Activated CD8-positive, alpha-beta T cell treated with anti-CD3 and anti-CD28 coated beads, Interleukin-2, amount 10 ng/mL, durations not matched to agents 7 days and 5 days (primary cell): ENCODE results near the gene HPS1. TPM values are rescaled to one million over a fixed set of nuclear protein-coding genes. Genes with fewer than 3 reads are reported as not detected.
A peak's percentile ranks its signal among the peaks of the same experiment; 100 is the strongest.

ENCODE experiments used
- ATAC-seq: fragments of 150-1000 bp; cut with Tn5 transposase; one replicate; pipeline ENCODE4 v1.10.0; 2021; ENCODE audit warnings: moderate library complexity
- CTCF ChIA-PET: fragments of 350-600 bp; sonication (Branson Sonifier 250); formaldehyde crosslinking; loops from one replicate; lab custom pipeline; 2021; ENCODE audit warnings: antibody characterized with exemption; lab: Charles Lee
- POLR2A ChIA-PET: fragments of 350-600 bp; sonication (Branson Sonifier 250); formaldehyde crosslinking; loops from one replicate; lab custom pipeline; 2021; ENCODE audit warnings: antibody characterized with exemption; lab: Charles Lee
- DNase-seq: peaks from one replicate; pipeline ENCODE4 v3.0.0-alpha.2; 2020
- H3K27ac Mint-ChIP-seq: one replicate; pipeline ENCODE4 v1.8.0; 2021; ENCODE audit warnings: mild to moderate bottlenecking, mixed read lengths
- H3K27me3 Mint-ChIP-seq: one replicate; pipeline ENCODE4 v1.8.0; 2021; ENCODE audit warnings: low read depth, mixed read lengths
- H3K36me3 Mint-ChIP-seq: one replicate; pipeline ENCODE4 v1.8.0; 2021; ENCODE audit warnings: low read depth, mixed read lengths
- H3K4me1 Mint-ChIP-seq: one replicate; pipeline ENCODE4 v1.8.0; 2021; ENCODE audit warnings: low read depth, mixed read lengths
- H3K4me3 Mint-ChIP-seq: one replicate; pipeline ENCODE4 v1.8.0; 2021; ENCODE audit warnings: mild to moderate bottlenecking, mixed read lengths
- H3K9me3 Mint-ChIP-seq: one replicate; pipeline ENCODE4 v1.8.0; 2022; ENCODE audit warnings: mixed read lengths; ENCODE audit not compliant: insufficient read depth
- total RNA-seq, 2 experiments: library from RNA; stranded (reverse); gene quantifications; one replicate each; pipeline ENCODE4 v1.2.3, GENCODE V29; 2021

The HPS1 gene
- total RNA-seq, 2 experiments from 2014 or later: 85.2 to 91.9 TPM

GRCh38 chr10:98427011-98427515 lies 19.7 kb downstream of the HPS1 start:
- no peak overlapping the region for H3K27ac Mint-ChIP-seq
- ATAC-seq (no peak), DNase-seq (no peak)
- H3K9me3 Mint-ChIP-seq: no peaks in the 10 kb centered on the region
- POLR2A ChIA-PET: no interaction called here
- H3K4me3 Mint-ChIP-seq: no peak overlapping the region
- CTCF ChIA-PET: interaction anchor here (1.2 kb wide), 1 partner anchor 25 kb away, joined by 4 read pairs; no protein-coding TSS in a partner anchor
- peaks cover 26% of the 10 kb centered on the region for H3K36me3 Mint-ChIP-seq
- H3K27me3 Mint-ChIP-seq: no peaks in the 10 kb centered on the region
- H3K4me1 Mint-ChIP-seq: no peaks in the 10 kb centered on the region

DNA sequence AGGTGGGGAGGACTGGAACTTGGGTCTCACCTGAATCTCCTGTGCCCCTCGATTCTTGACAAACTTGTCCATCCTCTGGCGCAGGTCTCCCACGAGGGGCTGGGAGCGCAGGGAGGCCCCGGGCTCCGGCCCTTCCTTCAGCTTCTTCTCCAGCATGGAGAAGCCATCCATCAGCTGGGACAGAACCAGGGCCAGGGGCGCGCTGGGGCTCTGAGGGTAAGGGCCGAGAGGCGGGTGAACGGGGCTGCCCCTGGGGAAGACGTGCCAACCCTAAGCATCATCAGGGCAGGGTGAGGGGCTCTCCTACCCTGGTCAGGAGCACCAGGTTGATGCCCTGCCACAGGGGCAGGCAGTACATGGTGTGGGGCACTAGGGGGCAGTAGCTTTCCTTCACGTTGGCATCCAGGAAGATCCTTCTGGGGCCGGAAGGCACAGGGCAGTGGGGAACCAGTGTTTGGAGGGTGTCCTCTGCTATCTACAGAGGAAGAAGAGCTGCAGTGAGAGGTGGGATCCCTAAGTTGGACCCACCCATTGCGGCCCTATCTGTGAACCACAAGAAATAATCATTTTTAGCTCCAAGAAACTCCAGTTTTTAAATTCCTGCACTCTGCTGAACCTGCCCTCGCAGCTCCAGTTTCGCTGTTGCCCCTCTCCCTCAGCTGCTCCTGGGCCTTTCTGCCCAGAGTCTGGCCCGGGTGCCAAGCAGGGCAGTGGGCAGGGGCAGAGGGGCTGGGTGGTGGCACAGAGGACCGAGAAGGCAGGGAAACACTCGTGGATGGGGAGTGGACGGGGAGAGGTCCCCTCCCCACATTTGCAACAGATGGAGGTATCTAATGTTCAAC lies 21.0 kb downstream of the HPS1 start:
- CTCF ChIA-PET: interaction anchor here (0.8 to 2.2 kb wide), 14 partner anchors 9 to 1095 kb away, joined by 3 to 22 read pairs (median 4); partner anchors contain the start of gene PYROXD2
- peaks cover 16% of the 10 kb centered on the region for H3K36me3 Mint-ChIP-seq
- H3K4me1 Mint-ChIP-seq: no peaks in the 10 kb centered on the region
- H3K4me3 Mint-ChIP-seq: no peak overlapping the region
- DNase-seq: peak; percentile 48
- peak; percentile 59 for ATAC-seq
- POLR2A ChIA-PET: interaction anchor here (0.9 kb wide), 1 partner anchor 10 kb away, joined by 3 read pairs; no protein-coding TSS in a partner anchor
- no peak overlapping the region for H3K27ac Mint-ChIP-seq
- H3K9me3 Mint-ChIP-seq: no peaks in the 10 kb centered on the region
- no peaks in the 10 kb centered on the region for H3K27me3 Mint-ChIP-seq

GRCh38 chr10:98424295-98425254 lies 22.2 kb downstream of the HPS1 start:
- no peaks in the 10 kb centered on the region for H3K4me1 Mint-ChIP-seq
- ChIA-PET POLR2A (no interaction called here), CTCF (interaction anchor here (1.1 to 2.2 kb wide), 8 partner anchors 10 to 1096 kb away, joined by 3 to 22 read pairs (median 4); partner anchors contain the start of gene PYROXD2)
- H3K27ac Mint-ChIP-seq: no peak overlapping the region
- no peaks in the 10 kb centered on the region for H3K9me3 Mint-ChIP-seq
- ATAC-seq (no peak), DNase-seq (no peak)
- H3K4me3 Mint-ChIP-seq: no peak overlapping the region
- no peaks in the 10 kb centered on the region for H3K27me3 Mint-ChIP-seq
- peaks cover 9% of the 10 kb centered on the region for H3K36me3 Mint-ChIP-seq

DNA sequence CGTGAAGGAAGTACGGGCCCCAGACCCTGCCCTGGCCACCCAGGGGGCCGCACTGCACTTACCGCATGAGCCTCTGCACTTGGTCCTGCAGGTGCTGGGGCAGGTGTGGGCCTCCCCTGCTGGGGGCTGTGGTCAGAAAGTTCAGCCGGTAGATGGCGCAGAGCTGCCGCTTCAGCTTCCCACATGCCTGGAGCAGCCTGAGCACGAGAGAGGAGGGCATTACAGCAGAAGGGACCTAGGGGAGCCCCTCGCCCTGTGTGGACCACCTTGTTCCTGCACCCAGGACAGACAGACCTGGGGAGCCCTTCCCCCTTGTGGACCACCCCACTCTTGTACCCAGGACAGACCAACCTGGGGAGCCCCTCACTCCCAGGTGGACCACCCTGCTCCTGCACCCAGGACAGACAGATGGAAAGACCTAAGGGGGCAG lies 23.0 kb downstream of the HPS1 start:
- ATAC-seq (no peak), DNase-seq (no peak)
- Mint-ChIP-seq H3K27ac (no peak overlapping the region), H3K27me3 (no peaks in the 10 kb centered on the region), H3K9me3 (no peaks in the 10 kb centered on the region), H3K4me1 (no peaks in the 10 kb centered on the region), H3K36me3 (peaks cover 13% of the 10 kb centered on the region), H3K4me3 (no peak overlapping the region)
- ChIA-PET POLR2A (interaction anchor here (0.6 kb wide), 1 partner anchor 10 kb away, joined by 3 read pairs; no protein-coding TSS in a partner anchor), CTCF (no interaction called here)

- Mint-ChIP-seq H3K4me3 (no peak overlapping the region), H3K36me3 (peaks cover 7% of the 10 kb centered on the region)
- POLR2A ChIA-PET: no interaction called here
Observed at GRCh38 chr10:98422182-98422581, 24.6 kb downstream of the HPS1 start.

DNA sequence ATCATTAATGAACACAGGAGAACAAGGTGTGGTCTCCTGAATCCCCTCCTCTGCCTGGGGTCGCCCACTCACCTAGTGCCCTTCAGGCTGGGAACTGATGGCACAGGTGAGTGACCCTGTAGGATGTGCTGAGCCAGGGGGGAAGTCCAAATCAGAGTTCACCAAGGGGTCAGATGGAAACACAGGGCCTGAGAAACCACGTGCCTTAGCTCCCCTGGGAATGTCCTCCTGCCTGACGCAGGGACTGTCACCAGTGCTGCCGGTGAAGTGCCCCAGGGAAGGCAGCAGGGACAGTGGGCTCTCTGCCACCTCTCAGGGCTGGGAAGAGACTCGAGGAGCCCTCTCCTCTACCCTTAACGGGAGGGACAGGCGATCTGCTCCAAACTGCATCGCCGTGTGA lies 25.9 kb downstream of the HPS1 start:
- Mint-ChIP-seq H3K36me3 (peaks cover 9% of the 10 kb centered on the region), H3K27me3 (no peaks in the 10 kb centered on the region), H3K4me3 (no peak overlapping the region), H3K27ac (no peak overlapping the region), H3K4me1 (no peaks in the 10 kb centered on the region), H3K9me3 (no peaks in the 10 kb centered on the region)
- ChIA-PET CTCF (no interaction called here), POLR2A (no interaction called here)
- DNase-seq: no peak
- no peak for ATAC-seq

More at GRCh38 chr10:98422182-98422581, 24.6 kb downstream of the HPS1 start:
- CTCF ChIA-PET: no interaction called here
- no peak for DNase-seq
- no peaks in the 10 kb centered on the region for H3K27me3 Mint-ChIP-seq
- ATAC-seq: no peak
- H3K4me1 Mint-ChIP-seq: no peaks in the 10 kb centered on the region
- no peak overlapping the region for H3K27ac Mint-ChIP-seq
- no peaks in the 10 kb centered on the region for H3K9me3 Mint-ChIP-seq

DNA sequence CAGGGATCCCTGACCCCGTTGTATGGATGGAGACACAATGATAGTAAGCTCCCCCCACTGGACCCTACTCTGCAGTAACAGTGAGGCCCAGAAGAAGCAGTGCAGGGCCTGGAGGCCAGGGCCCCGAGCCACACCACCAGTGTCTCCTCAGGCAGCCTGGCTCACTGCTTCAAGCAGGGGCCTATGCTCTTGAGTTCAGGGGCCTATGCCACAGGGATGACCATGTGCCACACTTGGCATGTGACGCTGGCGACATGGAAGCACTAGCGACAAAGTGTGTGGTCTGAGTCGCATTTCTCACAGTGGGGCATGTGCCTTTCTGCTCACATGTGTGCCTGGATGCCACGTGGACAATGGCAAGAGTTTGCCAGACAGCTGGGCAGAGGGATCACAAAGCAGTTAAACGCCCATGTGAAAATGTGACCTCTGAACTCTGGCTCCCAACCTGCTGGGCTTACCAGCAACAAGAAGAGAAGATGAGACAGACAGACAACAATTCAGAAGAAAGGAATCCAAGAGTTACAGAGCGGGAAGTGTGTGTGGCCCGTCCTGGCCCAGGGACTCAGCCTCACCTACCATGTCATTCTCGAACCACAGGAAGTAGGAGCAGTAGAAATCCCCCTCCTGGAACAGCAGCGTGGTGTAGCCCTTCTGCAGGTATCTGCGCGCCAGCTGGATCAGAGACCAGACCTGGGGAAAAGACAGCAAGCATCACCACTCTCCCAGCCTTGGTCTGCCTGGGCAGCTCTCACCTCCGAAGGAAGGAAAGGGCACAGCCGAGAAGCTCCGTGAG lies 27.1 kb downstream of the HPS1 start:
- ChIA-PET POLR2A (no interaction called here), CTCF (no interaction called here)
- H3K4me3 Mint-ChIP-seq: no peak overlapping the region
- peaks cover 9% of the 10 kb centered on the region for H3K36me3 Mint-ChIP-seq
- H3K27ac Mint-ChIP-seq: no peak overlapping the region
- no peaks in the 10 kb centered on the region for H3K27me3 Mint-ChIP-seq
- no peak for DNase-seq
- no peak for ATAC-seq
- peaks cover 7% of the 10 kb centered on the region for H3K4me1 Mint-ChIP-seq
- H3K9me3 Mint-ChIP-seq: no peaks in the 10 kb centered on the region

DNA sequence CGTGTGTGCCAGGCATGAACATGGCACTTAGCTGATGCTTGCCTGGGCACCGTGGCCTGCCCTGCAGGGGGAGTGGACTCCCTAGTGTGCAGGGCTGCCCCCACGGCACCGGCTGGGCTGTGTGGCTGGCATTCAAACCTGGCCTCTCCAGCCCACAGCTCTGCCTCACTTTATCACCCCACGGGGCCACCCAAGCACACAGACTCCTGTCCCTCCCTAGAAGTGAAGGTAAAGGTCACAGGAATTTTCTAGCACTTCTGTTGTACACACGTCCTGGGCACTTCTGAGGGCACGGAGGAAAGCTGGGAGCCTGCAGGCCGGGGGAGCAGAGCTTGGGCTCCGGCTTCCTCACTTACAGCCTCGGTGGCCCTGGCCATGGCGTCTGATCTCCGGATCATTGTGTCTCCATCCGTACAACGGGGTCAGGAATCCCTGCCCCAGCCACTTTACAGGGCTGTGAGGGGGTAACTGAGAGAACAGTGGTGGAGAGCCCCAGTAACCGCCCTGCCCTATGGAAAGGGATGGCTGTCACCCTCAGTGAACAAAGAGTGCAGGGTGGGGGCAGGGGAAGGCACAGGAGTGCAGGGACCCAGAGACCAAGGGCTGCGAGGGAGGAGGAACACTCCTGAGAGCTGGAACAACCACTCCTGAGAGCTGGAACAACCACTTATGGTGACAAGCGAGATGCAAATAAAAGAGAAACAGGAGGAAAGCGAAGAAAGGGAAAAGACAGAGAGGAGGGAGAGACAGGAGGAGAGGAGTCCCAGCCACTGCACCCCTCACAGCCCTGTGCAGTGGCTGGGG lies 27.9 kb downstream of the HPS1 start:
- DNase-seq (no peak), ATAC-seq (no peak)
- Mint-ChIP-seq H3K27me3 (no peaks in the 10 kb centered on the region), H3K36me3 (peaks cover 11% of the 10 kb centered on the region), H3K4me3 (no peak overlapping the region), H3K27ac (no peak overlapping the region), H3K9me3 (no peaks in the 10 kb centered on the region), H3K4me1 (peaks cover 14% of the 10 kb centered on the region)
- POLR2A ChIA-PET: no interaction called here
- CTCF ChIA-PET: no interaction called here

- no peak overlapping the region for H3K27ac Mint-ChIP-seq
- CTCF ChIA-PET: no interaction called here
Observed at GRCh38 chr10:98417973-98418664, 28.6 kb downstream of the HPS1 start.

GRCh38 chr10:98417481-98417959 lies 29.2 kb downstream of the HPS1 start:
- H3K36me3 Mint-ChIP-seq: peaks cover 11% of the 10 kb centered on the region
- DNase-seq: no peak
- H3K27ac Mint-ChIP-seq: no peak overlapping the region
- ChIA-PET CTCF (interaction anchor here (1.1 kb wide), 1 partner anchor 8 kb away, joined by 3 read pairs; no protein-coding TSS in a partner anchor), POLR2A (no interaction called here)
- no peak for ATAC-seq
- H3K4me1 Mint-ChIP-seq: peaks cover 14% of the 10 kb centered on the region
- H3K27me3 Mint-ChIP-seq: no peaks in the 10 kb centered on the region
- no peaks in the 10 kb centered on the region for H3K9me3 Mint-ChIP-seq
- no peak overlapping the region for H3K4me3 Mint-ChIP-seq

More at GRCh38 chr10:98417973-98418664, 28.6 kb downstream of the HPS1 start:
- H3K9me3 Mint-ChIP-seq: no peaks in the 10 kb centered on the region
- no peak overlapping the region for H3K4me3 Mint-ChIP-seq
- H3K4me1 Mint-ChIP-seq: peaks cover 14% of the 10 kb centered on the region
- ATAC-seq (no peak), DNase-seq (no peak)
- POLR2A ChIA-PET: no interaction called here
- H3K36me3 Mint-ChIP-seq: peaks cover 11% of the 10 kb centered on the region
- H3K27me3 Mint-ChIP-seq: no peaks in the 10 kb centered on the region
